OCI-LY3 (cell line): Measurements from ENCODE around the gene GPR155.

Source experiments
- H2AFZ ChIP-seq: fragments of 200-600, 300-600 bp; shearing (Covaris generic); 2 replicates; pipeline ENCODE4 v1.6.0; 2014; ENCODE audit warnings: antibody characterized with exemption, low read depth, low read length
- H3K27ac ChIP-seq: fragments of 200-600, 300-600 bp; sonication (generic); 2 replicates; pipeline ENCODE4 v1.5.1; 2014; ENCODE audit warnings: mild to moderate bottlenecking, low read length, moderate library complexity, mixed read lengths
- H3K27me3 ChIP-seq: fragments of 200-600, 300-600 bp; sonication (generic); 2 replicates; pipeline ENCODE4 v1.6.1; 2014; ENCODE audit warnings: low read depth, low read length, mixed read lengths
- H3K36me3 ChIP-seq: fragments of 200-600, 300-600 bp; sonication (generic); replicated peaks from 2 replicates; pipeline ENCODE3; 2014; ENCODE audit warnings: low read depth, low read length, mixed read lengths
- H3K4me1 ChIP-seq: fragments of 300-600, 200-600 bp; sonication (generic); 2 replicates; pipeline ENCODE4 v1.6.1; 2014; ENCODE audit warnings: low read length, mixed read lengths
- H3K4me2 ChIP-seq: fragments of 200-600, 300-600 bp; sonication (generic); 2 replicates; pipeline ENCODE4 v1.6.1; 2014; ENCODE audit warnings: low read length, mixed read lengths
- H3K4me3 ChIP-seq: fragments of 300-600, 200-600 bp; sonication (generic); 2 replicates; pipeline ENCODE4 v1.5.1; 2014; ENCODE audit warnings: antibody characterized with exemption, mild to moderate bottlenecking, low read length, moderate library complexity
- H3K79me2 ChIP-seq: fragments of 300-600, 200-600 bp; shearing (Covaris generic); 2 replicates; pipeline ENCODE4 v1.6.1; 2014; ENCODE audit warnings: mild to moderate bottlenecking, low read length, mixed read lengths
- H3K9ac ChIP-seq: fragments of 300-600, 200-600 bp; shearing (Covaris generic); 2 replicates; pipeline ENCODE4 v1.6.0; 2014; ENCODE audit warnings: mild to moderate bottlenecking, low read length, moderate library complexity
- H3K9me3 ChIP-seq: fragments of 200-600, 300-600 bp; shearing (Covaris generic); 2 replicates; pipeline ENCODE4 v1.6.1; 2014; ENCODE audit warnings: low read length, mixed read lengths; ENCODE audit not compliant: insufficient read depth
- H4K20me1 ChIP-seq: fragments of 200-600, 300-600 bp; sonication (generic); 2 replicates; pipeline ENCODE4 v1.6.1; 2016; ENCODE audit warnings: low read length, mixed read lengths; ENCODE audit not compliant: insufficient read depth
- EZH2phosphoT487 ChIP-seq: fragments of 200-600 bp; shearing (Covaris generic); IDR thresholded peaks from 2 replicates; pipeline ENCODE4 v1.6.1; 2018; ENCODE audit warnings: antibody characterized with exemption, mixed run types, low read depth
- TF ChIP-seq, protein P1 (sequence below): fragments of 200-600, 300-600 bp; sonication (generic); IDR thresholded peaks from 2 replicates; pipeline ENCODE4 v1.5.1; 2014; ENCODE audit warnings: antibody characterized with exemption, low read length, low read depth

GPR155 gene

GRCh38 chr2:174403628-174404027, 83.2 kb downstream of the GPR155 start:
- H3K27me3 ChIP-seq = no peaks in the 10 kb centered on the region
- no peak overlapping the region for H3K27ac ChIP-seq
- no peaks in the 10 kb centered on the region for H3K79me2 ChIP-seq
- no peak overlapping the region for H3K4me3 ChIP-seq
- H3K9ac ChIP-seq = no peak overlapping the region
- no peak overlapping the region for H3K4me2 ChIP-seq
- H2AFZ ChIP-seq = no peak overlapping the region
- no peaks in the 10 kb centered on the region for H3K9me3 ChIP-seq
- no peaks in the 10 kb centered on the region for H4K20me1 ChIP-seq
- H3K4me1 ChIP-seq = no peaks in the 10 kb centered on the region
- peaks cover 6% of the 10 kb centered on the region for H3K36me3 ChIP-seq
- TF ChIP-seq EZH2phosphoT487 = no peak
- TF ChIP-seq, protein P1, sequence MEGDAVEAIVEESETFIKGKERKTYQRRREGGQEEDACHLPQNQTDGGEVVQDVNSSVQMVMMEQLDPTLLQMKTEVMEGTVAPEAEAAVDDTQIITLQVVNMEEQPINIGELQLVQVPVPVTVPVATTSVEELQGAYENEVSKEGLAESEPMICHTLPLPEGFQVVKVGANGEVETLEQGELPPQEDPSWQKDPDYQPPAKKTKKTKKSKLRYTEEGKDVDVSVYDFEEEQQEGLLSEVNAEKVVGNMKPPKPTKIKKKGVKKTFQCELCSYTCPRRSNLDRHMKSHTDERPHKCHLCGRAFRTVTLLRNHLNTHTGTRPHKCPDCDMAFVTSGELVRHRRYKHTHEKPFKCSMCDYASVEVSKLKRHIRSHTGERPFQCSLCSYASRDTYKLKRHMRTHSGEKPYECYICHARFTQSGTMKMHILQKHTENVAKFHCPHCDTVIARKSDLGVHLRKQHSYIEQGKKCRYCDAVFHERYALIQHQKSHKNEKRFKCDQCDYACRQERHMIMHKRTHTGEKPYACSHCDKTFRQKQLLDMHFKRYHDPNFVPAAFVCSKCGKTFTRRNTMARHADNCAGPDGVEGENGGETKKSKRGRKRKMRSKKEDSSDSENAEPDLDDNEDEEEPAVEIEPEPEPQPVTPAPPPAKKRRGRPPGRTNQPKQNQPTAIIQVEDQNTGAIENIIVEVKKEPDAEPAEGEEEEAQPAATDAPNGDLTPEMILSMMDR = no peak

- H2AFZ ChIP-seq = no peak overlapping the region
- H3K27ac ChIP-seq = no peak overlapping the region
- TF ChIP-seq, protein P1 = no peak
- no peak for TF ChIP-seq EZH2phosphoT487
- no peak overlapping the region for H3K4me3 ChIP-seq
- no peak overlapping the region for H3K4me2 ChIP-seq
- H4K20me1 ChIP-seq = no peaks in the 10 kb centered on the region
- no peaks in the 10 kb centered on the region for H3K27me3 ChIP-seq
- H3K9me3 ChIP-seq = no peaks in the 10 kb centered on the region
- H3K9ac ChIP-seq = no peak overlapping the region
- peaks cover 2% of the 10 kb centered on the region; the same call in 1 of the 2 replicates for H3K79me2 ChIP-seq
- H3K4me1 ChIP-seq = peaks cover 3% of the 10 kb centered on the region; the same call in 1 of the 2 replicates
- peaks cover 6% of the 10 kb centered on the region for H3K36me3 ChIP-seq
These were observed 86.0 kb downstream of the GPR155 start for GRCh38 chr2:174400853-174401252.

DNA sequence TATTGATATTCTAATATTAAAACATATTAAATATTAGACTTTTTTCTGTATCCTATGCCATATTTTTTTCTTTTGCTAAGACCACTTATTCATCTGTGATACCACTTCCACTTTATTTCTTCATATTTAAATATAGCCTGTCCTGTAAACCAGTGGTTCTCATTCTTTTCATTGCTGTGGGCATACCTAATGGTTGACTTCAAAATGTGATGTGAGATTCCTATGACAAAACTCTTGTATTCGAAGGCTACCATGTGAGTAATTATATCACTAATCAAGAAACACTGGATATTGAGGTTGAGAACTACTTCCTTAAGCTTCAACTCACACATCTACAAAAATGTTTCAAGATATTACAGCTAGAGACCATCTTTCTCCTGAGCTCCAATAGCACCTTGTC, 87.7 kb downstream of the GPR155 start:
- H2AFZ ChIP-seq = no peak overlapping the region
- peaks cover 16% of the 10 kb centered on the region for H3K79me2 ChIP-seq
- H3K36me3 ChIP-seq = peaks cover 6% of the 10 kb centered on the region
- H4K20me1 ChIP-seq = no peaks in the 10 kb centered on the region; the same call in 1 of the 2 replicates
- TF ChIP-seq, protein P1 = no peak
- TF ChIP-seq EZH2phosphoT487 = no peak
- H3K9me3 ChIP-seq = no peaks in the 10 kb centered on the region
- H3K4me1 ChIP-seq = peaks cover 10% of the 10 kb centered on the region
- no peak overlapping the region for H3K4me2 ChIP-seq
- no peaks in the 10 kb centered on the region for H3K27me3 ChIP-seq
- no peak overlapping the region for H3K9ac ChIP-seq
- H3K4me3 ChIP-seq = no peak overlapping the region
- no peak overlapping the region for H3K27ac ChIP-seq

GRCh38 chr2:174397773-174398172, 89.1 kb downstream of the GPR155 start:
- Histone ChIP-seq H3K9ac (no peak overlapping the region), H2AFZ (no peak overlapping the region), H3K27ac (no peak overlapping the region), H3K79me2 (peaks cover 28% of the 10 kb centered on the region), H3K4me2 (no peak overlapping the region), H3K27me3 (no peaks in the 10 kb centered on the region), H3K4me1 (peaks cover 13% of the 10 kb centered on the region), H3K4me3 (no peak overlapping the region), H3K9me3 (no peaks in the 10 kb centered on the region), H3K36me3 (no peaks in the 10 kb centered on the region), H4K20me1 (peaks cover under 1% of the 10 kb centered on the region; the same call in 1 of the 2 replicates)
- no peak for TF ChIP-seq EZH2phosphoT487
- TF ChIP-seq, protein P1 = no peak
